GM21825 (cell line): ENCODE results near the gene TRPV5.

Experiments
- ATAC-seq: cut with Tn5 transposase; IDR thresholded peaks from one replicate; pipeline ENCODE4 v1.9.1; 2021; ENCODE audit warnings: mild to moderate bottlenecking, moderate library complexity; ENCODE audit not compliant: unreplicated experiment

The TRPV5 gene

DNA sequence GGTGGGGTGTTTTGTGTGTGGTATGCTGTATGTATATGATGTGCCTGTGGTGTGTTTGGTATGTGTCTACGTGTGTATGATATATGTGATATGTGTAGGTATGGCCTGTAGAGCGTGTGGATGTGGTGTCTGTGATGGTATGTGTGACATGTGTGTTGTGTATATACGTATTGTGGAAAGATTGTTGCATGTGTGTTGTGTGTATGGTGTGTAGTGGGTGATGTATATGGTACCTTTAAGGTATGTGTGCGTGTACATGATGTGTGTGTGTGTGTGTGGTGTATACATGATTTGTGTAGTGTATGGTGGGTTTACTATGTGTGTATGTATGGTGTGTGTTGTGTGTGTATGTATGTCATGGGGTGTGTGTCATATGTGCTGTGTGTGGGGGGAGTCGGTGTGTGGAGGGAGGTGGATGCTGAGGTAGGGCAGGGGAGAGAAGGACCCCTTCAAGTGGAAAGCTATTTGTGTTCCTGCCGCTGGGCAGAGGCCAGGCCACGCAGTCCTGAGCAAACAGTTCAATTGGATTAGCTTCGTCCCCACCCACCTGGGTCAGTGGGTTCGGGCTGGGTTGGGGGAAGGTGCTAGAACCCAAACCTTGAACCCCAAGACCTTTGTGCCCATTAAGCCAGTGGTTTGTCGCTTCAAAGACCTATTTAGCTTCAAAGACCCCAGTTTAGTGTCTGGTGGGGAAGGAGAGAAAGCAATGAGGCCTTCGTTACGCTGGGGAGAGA, 46.1 kb downstream of the TRPV5 start:
- no peak for ATAC-seq

DNA sequence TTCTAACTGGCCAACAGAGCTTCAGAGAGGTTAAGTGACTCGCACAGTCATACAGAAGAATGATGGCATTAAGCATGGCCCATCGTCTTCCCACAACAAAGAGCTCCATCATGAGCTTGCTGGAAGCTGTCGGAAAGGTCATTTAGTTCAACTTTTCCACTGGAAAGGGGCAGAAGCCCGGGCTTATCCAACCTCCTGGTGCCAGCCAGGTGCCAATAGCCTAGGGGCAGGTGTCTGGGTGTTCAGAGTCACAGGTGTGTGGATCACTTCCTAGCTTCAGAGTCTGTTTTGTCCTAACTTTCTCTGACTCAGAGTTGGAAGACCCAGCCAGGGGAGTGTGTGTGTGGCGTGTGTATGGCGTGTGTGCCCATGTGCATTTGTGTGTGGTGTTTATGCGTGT, 46.7 kb downstream of the TRPV5 start:
- no peak for ATAC-seq

- no peak for ATAC-seq
Observed at GRCh38 chr7:142885311-142886230, 48.0 kb downstream of the TRPV5 start, which contains the start of gene TRPV6. Gene TRPV6, minus strand, starts transcription at chr7:142885745.

- ATAC-seq, result no peak
Observed at GRCh38 chr7:142884286-142884640, 49.3 kb downstream of the TRPV5 start.

GRCh38 chr7:142883571-142884285, 49.8 kb downstream of the TRPV5 start:
- ATAC-seq, result no peak

DNA sequence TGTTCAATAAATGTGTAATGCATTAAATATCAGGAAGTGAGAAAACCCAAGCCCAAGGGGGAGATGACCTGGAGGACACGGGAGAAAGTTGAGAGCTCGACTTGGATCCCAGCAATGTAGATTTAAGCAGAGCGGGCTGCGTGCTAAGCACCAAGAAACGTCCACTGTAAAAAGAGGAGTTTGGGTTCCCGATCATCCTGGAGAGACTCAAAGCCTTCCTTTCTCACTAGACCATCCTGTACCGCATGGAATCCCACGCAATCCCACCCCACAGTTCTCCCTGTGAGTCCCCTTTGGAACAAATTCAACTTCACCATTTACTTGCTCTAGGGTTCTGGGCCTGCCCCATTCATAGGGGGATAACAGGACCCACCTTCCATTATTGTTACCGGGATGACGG, 50.4 kb downstream of the TRPV5 start:
- no peak for ATAC-seq

GRCh38 chr7:142882338-142882678, 51.2 kb downstream of the TRPV5 start:
- ATAC-seq, result no peak

DNA sequence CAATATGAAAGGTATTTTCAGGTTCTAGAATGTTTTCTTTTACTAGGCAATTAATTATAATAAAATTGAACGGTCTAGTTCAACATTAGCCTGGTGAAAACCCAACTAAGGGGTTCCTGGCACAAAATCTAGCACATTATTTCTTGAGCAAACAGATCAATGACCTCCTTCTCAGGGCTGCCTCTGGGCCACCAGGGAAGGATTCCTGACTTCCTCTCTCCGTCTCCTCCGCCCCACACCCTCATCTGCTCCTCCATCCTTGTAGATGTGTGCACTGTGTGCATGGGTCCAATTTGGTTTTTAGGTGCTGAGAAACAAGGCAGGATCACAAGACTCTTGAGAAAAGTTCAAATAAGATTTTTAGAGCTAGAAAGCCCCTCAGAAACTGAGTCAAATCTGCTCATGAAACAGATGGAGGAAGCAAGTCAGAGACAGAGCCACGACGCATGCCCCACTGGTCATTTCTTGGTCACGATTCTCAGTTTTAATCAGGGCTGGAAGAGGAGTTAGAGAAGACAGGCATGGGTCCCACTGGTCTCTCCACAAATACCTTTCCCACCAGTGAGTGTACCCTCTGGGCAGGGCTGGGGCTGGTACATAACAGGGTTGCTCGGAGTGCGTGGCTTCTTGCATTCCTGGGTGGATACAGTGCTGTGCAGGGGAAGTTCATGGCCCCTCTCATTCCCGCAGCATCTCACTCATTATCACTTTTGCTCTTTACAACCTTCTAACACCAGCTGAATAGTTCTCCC, 51.8 kb downstream of the TRPV5 start:
- ATAC-seq, result no peak

GRCh38 chr7:142880876-142881505, 52.6 kb downstream of the TRPV5 start:
- ATAC-seq, result peak; percentile 64

DNA sequence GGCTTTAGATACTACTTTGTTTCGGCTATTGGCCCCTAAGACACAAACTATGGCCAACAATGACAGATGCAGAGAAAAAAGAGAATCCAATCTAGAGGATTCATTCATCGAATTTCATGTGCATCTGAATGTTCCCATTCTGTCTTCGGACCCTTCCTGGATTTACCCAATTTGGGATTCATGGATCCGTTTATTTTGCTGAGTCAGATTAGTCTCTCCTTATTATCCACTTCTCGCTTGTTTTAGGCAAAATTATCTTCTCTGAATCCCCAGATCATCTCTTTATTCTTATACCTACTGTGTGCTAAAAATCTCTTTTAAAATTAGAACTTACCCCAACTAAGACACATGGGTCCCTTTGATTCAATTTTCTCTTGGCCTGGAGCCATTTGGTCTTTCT, 54.5 kb downstream of the TRPV5 start:
- no peak for ATAC-seq

GRCh38 chr7:142878315-142878714, 55.2 kb downstream of the TRPV5 start:
- no peak for ATAC-seq

GRCh38 chr7:142876991-142877910, 56.3 kb downstream of the TRPV5 start:
- ATAC-seq, result no peak

DNA sequence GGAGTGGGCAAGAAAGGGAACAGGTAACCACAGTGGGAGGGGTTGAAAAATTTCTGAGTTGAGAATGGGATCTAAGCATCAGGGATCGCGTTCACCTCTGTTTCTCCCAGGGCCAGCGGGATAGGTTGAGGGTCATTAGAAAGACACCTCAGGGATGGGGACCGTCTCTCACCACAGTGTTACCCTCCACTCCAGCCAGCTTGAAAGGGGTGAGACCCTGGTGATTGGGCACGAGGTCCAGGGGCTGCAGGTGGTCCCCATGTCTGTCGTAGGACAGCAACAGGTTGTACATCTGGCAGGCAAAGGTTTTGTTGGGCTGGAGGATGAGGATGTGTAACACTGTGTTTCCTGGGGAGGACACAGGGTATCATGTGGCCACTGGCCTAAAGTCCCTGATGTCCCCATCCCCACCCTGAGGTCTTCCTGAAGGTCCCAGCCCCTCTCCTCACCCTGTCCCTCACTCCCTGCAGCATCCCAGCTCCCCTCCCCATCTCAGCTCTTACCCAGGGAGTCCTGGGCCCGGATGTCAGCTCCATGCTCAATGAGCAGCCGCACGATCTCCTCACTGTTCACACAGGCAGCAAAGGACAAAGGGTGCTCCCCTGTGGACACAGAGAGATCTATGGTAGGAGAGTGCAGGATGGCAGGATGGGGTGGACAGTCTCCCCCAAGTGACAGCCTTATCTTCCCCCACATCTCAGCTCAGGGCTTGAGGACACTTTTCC, 57.1 kb downstream of the TRPV5 start:
- ATAC-seq, result no peak

DNA sequence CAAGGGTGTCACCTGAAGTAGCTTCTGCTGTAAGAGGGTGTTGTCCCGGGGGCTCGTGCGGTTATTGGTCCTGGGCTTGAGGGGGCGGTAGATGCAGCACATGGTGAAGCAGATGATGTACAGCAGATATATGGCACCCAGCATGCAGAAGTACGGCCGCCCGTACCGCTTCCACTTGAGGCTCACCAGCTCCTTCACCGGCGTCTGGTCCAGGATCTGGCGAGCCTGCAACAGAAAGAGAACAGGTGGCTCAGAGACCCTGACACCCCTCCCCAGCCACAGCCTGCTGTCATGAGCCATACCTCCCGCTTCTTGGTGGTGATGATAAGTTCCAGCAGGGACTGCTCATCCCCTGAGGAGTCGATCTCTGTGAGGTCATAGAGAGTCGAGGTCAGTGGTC, 58.1 kb downstream of the TRPV5 start:
- ATAC-seq, result no peak

DNA sequence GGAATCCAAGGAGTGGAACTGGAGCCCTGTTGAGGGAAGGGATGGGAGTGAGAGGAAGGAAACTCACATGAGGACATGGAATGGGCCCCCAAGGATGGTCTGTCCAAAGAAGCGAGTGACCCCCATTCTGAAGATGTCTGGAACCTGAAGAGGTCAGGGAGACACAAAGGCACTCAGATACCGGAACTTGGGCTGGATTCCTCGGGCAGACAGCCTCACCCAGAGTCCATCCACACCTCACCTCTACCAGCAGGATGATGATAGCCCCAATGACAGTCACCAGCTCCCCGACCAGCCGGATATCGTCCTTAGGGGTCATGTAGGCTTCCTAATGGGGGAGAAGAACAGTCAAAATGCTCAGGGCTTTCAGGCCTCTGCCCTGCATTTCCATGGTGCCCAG, 58.7 kb downstream of the TRPV5 start:
- no peak for ATAC-seq

DNA sequence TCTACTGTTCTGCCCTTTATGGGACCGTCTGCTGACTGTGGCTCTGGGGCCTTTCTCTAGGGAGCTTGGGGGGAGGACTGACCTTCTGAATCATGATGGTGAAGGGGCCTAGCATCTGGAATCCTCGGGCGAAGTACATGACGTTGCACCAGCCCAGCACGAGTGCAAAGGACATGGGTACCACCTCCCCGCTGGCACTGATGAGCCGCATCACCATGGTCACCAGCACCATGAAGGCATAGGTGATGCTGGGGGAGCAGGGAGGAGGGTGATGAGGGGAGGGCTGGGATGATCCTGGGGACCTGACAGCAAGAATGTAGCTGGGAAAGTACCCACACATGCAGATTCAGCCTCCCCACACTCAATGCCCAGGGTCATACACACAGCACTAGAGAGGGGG, 59.1 kb downstream of the TRPV5 start:
- ATAC-seq, result no peak

DNA sequence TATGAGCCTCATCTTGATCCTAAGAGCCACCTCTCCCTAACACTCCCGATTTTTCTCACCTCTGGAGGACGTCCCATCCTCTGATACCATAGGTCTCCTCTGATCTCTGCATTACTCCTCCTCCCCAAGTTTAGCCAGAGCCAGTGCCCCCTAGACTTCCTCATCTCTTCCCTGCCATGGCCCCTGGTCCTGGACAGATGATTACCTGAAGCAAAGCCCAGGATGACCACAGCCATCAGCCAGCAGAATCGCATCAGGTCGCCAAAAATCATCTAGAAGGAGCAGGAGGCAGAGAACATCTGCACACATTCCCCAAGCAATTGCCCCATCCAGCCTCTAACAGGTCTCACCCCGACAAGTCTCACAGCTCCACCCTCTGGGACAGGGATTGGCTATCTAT, 59.7 kb downstream of the TRPV5 start:
- ATAC-seq, result no peak

- no peak for ATAC-seq
Observed at GRCh38 chr7:142873281-142873784, 60.2 kb downstream of the TRPV5 start.
